ENCODE results near the gene WNT11. TPM values are rescaled to one million over a fixed set of nuclear protein-coding genes. Genes with fewer than 3 reads are reported as not detected.
A peak's percentile ranks its signal among the peaks of the same experiment; 100 is the strongest.

The WNT11 gene
- total and polyA plus RNA-seq, 2 of the 13 experiments (the other 11 are each of a cell fraction or from before 2014, with no cell fraction given) = 0.34 to 0.66 TPM

GRCh38 chr11:76235233-76236091, 29.2 kb upstream of the WNT11 start (continued):
- 0 out of 2 replicates have a peak, but pooled peaks have one; percentile 32 for TF ChIP-seq MYNN (CRISPR knock-in tag; IDR thresholded peaks at IDR 0.05; ENCODE audit: low read depth)
- TF ChIP-seq NONO (IDR thresholded peaks at IDR 0.05) = no peak
- peak; percentile 77 for TF ChIP-seq NONO (CRISPR knock-in tag; conservative IDR thresholded peaks at IDR 0.05)
- peak; percentile 54; the same call in 1 of the 2 replicates for TF ChIP-seq RBFOX2 (IDR thresholded peaks at IDR 0.05; ENCODE audit: low read depth, low read length)
- 0 out of 2 replicates have a peak, but pooled peaks have one; percentile 45 for TF ChIP-seq ATF5 (CRISPR knock-in tag; IDR thresholded peaks at IDR 0.05; ENCODE audit: low read depth)
- peak; percentile 6; the same call in 1 of the 2 replicates for TF ChIP-seq KDM5B (CRISPR knock-in tag; IDR thresholded peaks at IDR 0.05; ENCODE audit: borderline replicate concordance)
- peak; percentile 25; the same call in 1 of the 2 replicates for TF ChIP-seq ZNF543 (CRISPR knock-in tag; IDR thresholded peaks at IDR 0.05)
- peak; percentile 22; the same call in 1 of the 2 replicates for TF ChIP-seq STAT5B (CRISPR knock-in tag; IDR thresholded peaks at IDR 0.05)
- TF ChIP-seq STAT6 (CRISPR knock-in tag; IDR thresholded peaks at IDR 0.05; ENCODE audit: borderline replicate concordance) = peak; percentile 53; the same call in 1 of the 2 replicates
- no peak; the same call in 1 of the 2 replicates for TF ChIP-seq ZNF777 (CRISPR knock-in tag; IDR thresholded peaks at IDR 0.05)
- no peak for TF ChIP-seq ATF1 (CRISPR knock-in tag; IDR thresholded peaks at IDR 0.05)
- no peak for TF ChIP-seq ZNF841 (CRISPR knock-in tag; IDR thresholded peaks at IDR 0.05; ENCODE audit: borderline replicate concordance)
- TF ChIP-seq THAP9 (CRISPR knock-in tag; IDR thresholded peaks at IDR 0.05; ENCODE audit: borderline replicate concordance) = peak; percentile 58; the same call in 1 of the 2 replicates
- no peak for TF ChIP-seq PAX8 (CRISPR knock-in tag; IDR thresholded peaks at IDR 0.05; ENCODE audit: borderline replicate concordance)
- peak; percentile 7; the same call in 1 of the 2 replicates for TF ChIP-seq SAFB2 (CRISPR knock-in tag; IDR thresholded peaks at IDR 0.05; ENCODE audit: borderline replicate concordance, low read depth)
- TF ChIP-seq MTF1 (CRISPR knock-in tag; IDR thresholded peaks at IDR 0.05) = 0 out of 2 replicates have a peak, but pooled peaks have one; percentile 20
- TF ChIP-seq CHD4 (IDR thresholded peaks at IDR 0.05; ENCODE audit: borderline replicate concordance, low read length) = peak; percentile 95; the same call in 1 of the 2 replicates
- TF ChIP-seq FOSL1 (CRISPR knock-in tag; IDR thresholded peaks at IDR 0.05; ENCODE audit: borderline replicate concordance) = 0 out of 2 replicates have a peak, but pooled peaks have one; percentile 10
- TF ChIP-seq ZNF800 (CRISPR knock-in tag; IDR thresholded peaks at IDR 0.05) = no peak
- no peak for TF ChIP-seq ZNF569 (CRISPR knock-in tag; IDR thresholded peaks at IDR 0.05; ENCODE audit: borderline replicate concordance)
